Mucosa of descending colon (tissue), 3 donors: Measurements from ENCODE around the gene EHD1. TPM values are rescaled to one million over a fixed set of nuclear protein-coding genes. Genes with fewer than 3 reads are reported as not detected.

ENCODE experiments used
- ATAC-seq: fragments of 200-7000 bp; cut with Tn5 transposase; one replicate; pipeline ENCODE4 v1.9.1; 2020; ENCODE audit warnings: mild to moderate bottlenecking, moderate library complexity
- DNase-seq, 3 donors: peaks; one replicate each; pipeline ENCODE4 v3.0.0-alpha.2; 2020
- H3K36me3 ChIP-seq: fragments of 200-600 bp; one replicate; pipeline ENCODE4 v1.8.0; 2021; ENCODE audit warnings: low read depth, mild to moderate bottlenecking
- H3K4me1 ChIP-seq: fragments of 200-600 bp; one replicate; pipeline ENCODE4 v1.8.0; 2021; ENCODE audit warnings: low read depth, mild to moderate bottlenecking
- H3K4me3 ChIP-seq: fragments of 200-600 bp; one replicate; pipeline ENCODE4 v1.8.0; 2021; ENCODE audit warnings: mild to moderate bottlenecking
- H3K9me3 ChIP-seq: fragments of 200-600 bp; one replicate; pipeline ENCODE4 v1.8.0; 2021; ENCODE audit warnings: mild to moderate bottlenecking
- CTCF ChIP-seq: fragments of 200-600 bp; IDR thresholded peaks from one replicate; pipeline ENCODE4 v1.8.0; 2022; ENCODE audit warnings: antibody characterized with exemption, mild to moderate bottlenecking
- intact Hi-C, 2 donors: fragments of 100-400 bp; cut with DNase I in 1 of 2; cut with micrococcal nuclease in 1 of 2; formaldehyde crosslinking; loops; one replicate each; pipeline versions ENCODE4 v1.11.0 to v1.11.1; 2022; cut with DNase I, micrococcal nuclease
- total RNA-seq, 3 donors: library from RNA; stranded (reverse); fragmentation: NEBNext Ultra II Directional in 2 of 3; extraction: Animal tissue kit (Norgen Biotek cat#: 25700) in 2 of 3; gene quantifications; one replicate each; pipeline versions ENCODE4 v1.2.1 to v1.2.4, GENCODE V29; 2021 to 2023
- donor health status: DM: no; HTN: no; CAD: no; lungs with moderate emphysema.
- donor health status: DM: no; HTN: no; CAD: no.
- donor health status: DM: no; HTN: yes; CAD: no.

EHD1 gene
- total RNA-seq, 3 donors from 2014 or later = 58.3 to 85.9 (median 81.5) TPM

GRCh38 chr11:64897381-64898075 lies 19.1 kb upstream of the EHD1 start:
- no peak for TF ChIP-seq CTCF
- intact Hi-C loops = no loop called here
- no peaks in the 10 kb centered on the region for H3K4me1 ChIP-seq
- H3K36me3 ChIP-seq = peaks cover 7% of the 10 kb centered on the region
- ATAC-seq (no peak), DNase-seq (peak in 1 of 3 donors; percentile 4)
- no peaks in the 10 kb centered on the region for H3K9me3 ChIP-seq
- no peak overlapping the region for H3K4me3 ChIP-seq

DNA sequence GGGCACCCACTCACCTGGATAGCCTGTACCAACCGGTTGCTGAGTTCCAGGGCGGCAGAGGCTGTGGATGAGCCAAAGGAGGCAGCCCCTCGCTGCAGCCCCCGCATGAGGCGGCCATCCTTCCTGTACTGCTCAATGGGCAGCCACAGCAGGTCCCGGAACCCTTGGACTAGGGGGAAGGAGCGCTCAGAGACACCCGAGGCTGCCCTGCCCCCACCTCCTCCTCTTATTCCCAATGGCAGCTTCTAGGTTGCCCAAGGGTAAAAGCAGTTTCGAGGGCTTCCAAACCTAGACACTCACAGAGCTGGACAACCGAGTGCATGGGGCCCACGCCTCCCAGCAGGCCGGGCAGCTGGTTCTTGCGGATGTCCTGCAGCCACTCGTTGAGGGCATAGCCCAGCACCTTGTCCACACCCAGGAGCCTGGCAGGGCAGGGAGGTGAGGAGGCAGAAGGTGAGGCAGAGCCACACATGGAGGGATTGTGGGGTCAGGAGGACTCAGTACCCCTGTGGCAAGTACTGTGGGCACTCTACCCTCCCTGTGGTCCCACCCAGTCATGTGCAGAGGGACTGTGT lies 18.1 kb upstream of the EHD1 start:
- H3K4me1 ChIP-seq = no peaks in the 10 kb centered on the region
- no peak for ATAC-seq
- peak in 2 of 3 donors; percentile 6 to 49 for DNase-seq
- H3K4me3 ChIP-seq = no peak overlapping the region
- TF ChIP-seq CTCF = no peak
- H3K36me3 ChIP-seq = peaks cover 7% of the 10 kb centered on the region
- H3K9me3 ChIP-seq = no peaks in the 10 kb centered on the region
- intact Hi-C loops = no loop called here

GRCh38 chr11:64894812-64895452 lies 16.5 kb upstream of the EHD1 start:
- DNase-seq (peak; percentile 33 to 67 (median 56)), ATAC-seq (no peak)
- Histone ChIP-seq H3K4me3 (no peak overlapping the region), H3K4me1 (peaks cover 1% of the 10 kb centered on the region), H3K36me3 (peaks cover 7% of the 10 kb centered on the region), H3K9me3 (no peaks in the 10 kb centered on the region)
- intact Hi-C loops = loop anchor here (5.0 kb wide), 1 partner anchor 48 kb away; no protein-coding TSS in a partner anchor
- TF ChIP-seq CTCF = no peak

- peaks cover 7% of the 10 kb centered on the region for H3K36me3 ChIP-seq
- ATAC-seq (peak; percentile 68), DNase-seq (peak; percentile 94 to 98 (median 96))
- TF ChIP-seq CTCF = peak; percentile 83
- no peaks in the 10 kb centered on the region for H3K9me3 ChIP-seq
- H3K4me3 ChIP-seq = no peak overlapping the region
- H3K4me1 ChIP-seq = peaks cover 8% of the 10 kb centered on the region
- intact Hi-C loops = loop anchor here (5.0 kb wide), 1 partner anchor 47 kb away; no protein-coding TSS in a partner anchor
Observed at GRCh38 chr11:64894070-64894811, 15.8 kb upstream of the EHD1 start.

DNA sequence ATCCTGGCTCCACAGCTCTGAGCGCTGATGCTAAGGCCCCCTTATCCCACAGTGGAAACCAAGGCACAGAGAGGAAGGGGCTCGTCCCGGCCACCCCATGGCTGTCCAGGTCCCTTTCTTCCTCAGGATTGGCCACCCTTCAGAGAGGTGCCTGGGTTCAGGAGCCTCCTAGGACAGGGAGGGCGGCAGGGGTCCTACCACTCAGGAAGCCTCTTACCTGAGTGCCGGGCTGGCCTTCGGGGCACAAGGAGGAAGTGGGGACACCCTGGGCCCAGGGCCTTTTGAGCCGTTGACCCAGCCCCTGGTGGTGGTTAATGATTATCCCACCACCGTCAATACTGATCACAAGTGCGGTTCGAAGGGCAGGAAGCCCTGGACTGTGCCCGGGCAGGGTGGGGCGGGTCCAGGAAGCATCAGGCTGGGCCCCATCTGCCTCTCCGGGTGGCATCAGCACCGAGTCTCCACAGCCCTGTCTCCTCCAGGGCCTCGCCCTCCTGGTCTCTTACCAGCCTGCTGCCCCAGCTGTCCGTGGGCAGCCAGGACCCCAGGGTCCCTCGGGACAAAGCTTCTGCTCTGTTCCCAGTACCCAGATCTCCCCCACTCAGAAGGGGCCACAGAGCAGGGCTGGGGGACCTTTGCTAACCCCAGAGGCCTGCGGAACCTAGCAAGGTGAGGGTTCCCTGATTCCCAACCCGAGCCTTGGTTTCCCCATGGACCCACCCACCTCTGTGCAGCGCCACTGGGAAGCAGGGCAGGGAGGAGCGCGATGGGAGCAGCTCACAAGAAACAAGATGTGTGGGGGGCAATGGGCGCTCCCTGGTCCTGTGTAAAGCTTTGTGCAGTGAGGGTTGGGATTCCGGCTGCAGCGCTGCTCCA lies 15.0 kb upstream of the EHD1 start:
- ATAC-seq = peak; percentile 66

More for the DNA sequence above, 15.0 kb upstream of the EHD1 start:
- DNase-seq = peak; percentile 92 to 94 (median 93)
- intact Hi-C loops = loop anchor here (5.0 kb wide), 1 partner anchor 46 kb away; no protein-coding TSS in a partner anchor
- Histone ChIP-seq H3K4me3 (peak overlapping the region; percentile 72), H3K36me3 (peaks cover 5% of the 10 kb centered on the region), H3K9me3 (no peaks in the 10 kb centered on the region), H3K4me1 (peaks cover 12% of the 10 kb centered on the region)
- TF ChIP-seq CTCF = no peak
